Activated T-cell treated with anti-CD3 and anti-CD28 coated beads for 24 hours (primary cell): Measurements from ENCODE around the gene OSBPL8.

ENCODE experiments used
- DNase-seq: peaks from one replicate; pipeline ENCODE4 v3.0.0-alpha.2; 2020; ENCODE audit warnings: low read depth

OSBPL8 gene

GRCh38 chr12:76470028-76470939, 89.3 kb downstream of the OSBPL8 start:
- DNase-seq, result no peak

DNA sequence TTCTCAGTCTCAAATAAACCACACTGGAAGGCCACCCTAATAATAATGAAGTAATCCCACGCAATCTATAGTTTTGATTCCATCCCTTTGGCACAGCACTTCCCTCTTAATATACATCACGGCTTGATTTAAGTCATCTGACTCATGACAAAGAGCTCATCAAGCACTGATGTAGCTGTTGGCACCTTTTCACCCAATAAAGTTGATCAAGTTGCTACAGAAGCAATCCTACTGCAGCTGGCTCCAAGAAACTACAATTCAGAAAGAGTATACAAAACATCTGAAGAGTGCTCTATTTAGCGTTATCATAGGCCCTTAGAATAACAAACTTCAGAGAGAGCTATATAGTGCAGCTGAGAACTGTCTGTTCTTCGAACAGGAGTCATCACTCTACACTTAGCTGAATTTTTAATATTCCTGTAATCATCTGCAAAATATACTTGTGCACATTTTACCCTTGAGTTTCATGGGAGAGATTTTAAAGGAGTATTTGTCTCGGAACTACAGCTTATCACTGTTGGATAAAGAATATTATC, 94.9 kb downstream of the OSBPL8 start:
- DNase-seq, result no peak

DNA sequence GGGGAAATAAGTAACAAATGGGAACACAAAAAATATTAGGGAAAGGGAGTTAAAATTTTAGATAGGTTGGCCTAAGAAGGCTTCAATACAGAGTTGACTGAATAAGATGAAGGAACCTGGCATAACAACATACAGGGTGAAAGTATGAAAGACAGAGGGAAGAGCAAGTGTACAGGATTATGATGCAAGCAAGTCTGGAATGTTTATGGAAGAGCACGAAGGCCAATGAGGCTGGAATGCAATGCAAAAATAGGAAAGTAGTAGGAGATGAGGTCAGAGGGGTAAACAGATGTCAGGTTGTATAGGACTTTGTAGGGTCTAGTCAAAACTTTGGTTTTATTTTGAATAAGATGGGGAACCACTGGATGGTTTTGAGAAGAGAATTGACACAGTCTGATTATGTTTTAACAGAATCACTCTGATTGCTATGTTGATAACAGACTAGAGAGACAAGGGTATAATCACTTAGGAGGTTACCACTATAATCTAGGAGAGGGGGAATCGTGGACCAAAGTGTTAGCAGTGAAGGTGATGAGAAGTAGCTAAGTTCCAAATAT, 96.8 kb downstream of the OSBPL8 start:
- no peak for DNase-seq

DNA sequence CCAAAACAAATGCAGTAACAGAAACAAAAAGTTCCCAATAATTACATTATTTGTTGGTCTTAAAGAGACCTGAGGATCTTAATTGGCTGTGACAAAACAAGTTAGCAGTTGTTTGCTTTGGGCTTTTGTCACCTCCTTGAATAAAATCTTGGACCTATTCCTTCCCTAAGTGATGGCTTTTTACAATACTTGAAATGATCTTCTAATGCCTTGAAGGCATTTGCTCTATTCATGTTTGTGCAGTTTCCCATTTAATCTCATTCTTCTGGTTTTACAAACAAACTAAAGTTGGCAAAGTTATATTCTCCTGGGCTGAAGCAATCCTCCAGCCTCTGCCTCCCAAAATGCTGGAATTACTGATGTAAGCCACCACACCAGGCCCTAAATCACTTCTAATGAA, 98.8 kb downstream of the OSBPL8 start:
- DNase-seq, result no peak

GRCh38 chr12:76457818-76458217, 101.8 kb downstream of the OSBPL8 start:
- no peak for DNase-seq

DNA sequence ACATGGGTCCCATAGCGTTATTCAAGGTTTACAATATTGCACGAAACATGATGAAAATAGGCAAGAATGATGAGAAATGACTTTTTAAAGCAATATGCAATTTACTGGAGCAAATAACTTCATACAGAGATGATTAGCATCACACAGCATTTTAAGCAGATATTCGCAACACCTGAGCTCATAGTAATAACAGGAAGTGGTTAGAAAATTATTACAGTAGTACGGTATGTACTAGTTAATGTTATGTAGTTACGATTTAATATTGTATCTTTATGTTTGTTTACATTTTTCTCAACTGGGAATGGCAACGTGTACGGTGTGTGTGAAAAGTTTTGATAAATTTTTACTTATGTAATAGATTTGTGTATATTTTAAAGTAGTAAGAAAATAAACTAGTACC, 102.6 kb downstream of the OSBPL8 start:
- DNase-seq, result no peak

DNA sequence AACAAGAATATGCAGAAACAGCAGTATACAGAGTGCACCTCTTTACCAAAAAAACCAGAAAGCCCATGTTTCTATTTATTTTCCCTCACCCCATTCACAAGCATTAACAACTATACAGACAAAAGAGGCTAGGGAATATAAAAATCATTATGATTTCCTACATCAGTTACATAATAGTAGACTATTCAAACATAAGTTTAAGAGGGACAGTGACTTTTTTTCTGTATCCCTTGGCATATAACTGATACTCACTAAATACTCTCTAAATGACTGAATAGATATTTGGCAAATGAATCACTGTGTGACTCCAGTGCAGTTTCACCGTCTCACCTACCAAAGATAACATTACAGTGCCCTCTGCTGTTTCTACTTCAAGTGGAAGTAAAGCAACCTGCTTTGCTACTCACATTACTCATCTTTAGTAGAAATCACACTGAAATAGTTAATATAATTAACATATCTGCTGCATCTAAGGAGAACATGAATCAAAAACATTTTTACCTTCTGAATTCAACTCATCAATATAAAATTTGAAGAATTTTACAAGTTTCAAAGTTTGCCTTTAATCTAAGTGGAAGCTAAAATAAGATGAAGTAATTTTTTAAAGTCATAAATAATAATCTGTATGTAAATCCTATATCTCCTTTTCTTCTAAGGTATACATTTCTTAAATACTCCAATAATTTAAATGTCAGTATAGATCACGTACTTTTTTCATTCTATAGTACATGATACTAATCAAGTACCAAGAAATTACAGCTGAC, 103.8 kb downstream of the OSBPL8 start:
- peak; percentile 11 for DNase-seq

DNA sequence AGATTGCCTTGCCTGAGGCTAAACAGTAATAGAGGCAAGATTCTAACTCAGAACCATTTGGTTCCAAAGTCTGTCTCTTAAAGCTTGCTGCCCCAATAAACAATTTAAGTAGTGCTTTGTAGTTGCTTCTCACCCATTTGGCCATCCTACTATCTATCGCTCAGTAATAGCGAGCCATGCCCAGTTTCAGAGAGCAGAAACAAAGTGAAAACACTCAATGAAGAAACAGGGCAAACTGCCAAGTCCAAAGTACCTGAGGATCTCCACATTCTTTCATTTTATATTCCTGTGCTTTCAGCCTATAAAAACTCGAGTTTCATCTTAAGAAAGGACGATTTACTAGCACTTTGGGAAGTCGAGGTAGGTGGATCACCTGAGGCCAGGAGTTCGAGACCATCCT, 108.0 kb downstream of the OSBPL8 start:
- no peak for DNase-seq

- DNase-seq, result no peak
Observed at GRCh38 chr12:76450690-76451089, 108.9 kb downstream of the OSBPL8 start.

- no peak for DNase-seq
Observed at GRCh38 chr12:76449993-76450392, 109.6 kb downstream of the OSBPL8 start.

DNA sequence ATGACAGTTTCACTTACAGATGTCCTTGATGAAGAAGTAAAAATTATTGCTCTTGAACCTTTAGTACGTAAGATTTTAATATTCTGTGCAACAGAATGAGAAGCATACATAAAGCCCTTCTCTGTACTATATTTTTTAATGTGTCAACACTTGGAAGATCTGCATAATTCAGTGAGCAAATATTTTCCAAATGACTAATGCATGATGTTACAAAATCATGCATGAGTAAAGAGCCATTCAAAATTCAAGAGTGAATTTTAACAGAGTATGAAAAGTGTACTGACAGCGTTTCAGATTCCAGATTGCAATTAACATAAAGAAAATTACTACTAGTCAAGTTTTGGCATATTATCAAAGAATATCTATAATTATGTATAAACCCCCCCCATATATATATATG, 110.0 kb downstream of the OSBPL8 start:
- DNase-seq, result no peak

GRCh38 chr12:76449016-76449415, 110.6 kb downstream of the OSBPL8 start:
- DNase-seq, result no peak

- no peak for DNase-seq
Observed at GRCh38 chr12:76446090-76446489, 113.5 kb downstream of the OSBPL8 start.

DNA sequence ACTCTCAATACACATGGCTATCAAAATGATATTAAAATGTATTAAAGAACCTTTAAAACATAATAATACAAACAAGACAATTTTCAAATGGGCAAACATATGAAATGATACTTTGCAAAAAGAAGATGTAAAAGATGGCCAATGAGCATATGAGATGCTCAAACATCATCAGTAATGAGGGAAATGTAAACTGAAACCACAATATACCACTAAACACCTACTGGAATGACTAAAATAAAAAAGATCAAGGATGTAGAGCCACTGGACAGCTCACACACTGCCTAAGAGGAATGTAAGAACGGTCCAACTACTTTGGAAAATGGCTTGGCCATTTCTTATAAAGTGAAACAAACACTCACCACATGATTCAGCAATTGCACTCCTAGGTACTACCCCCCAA, 114.1 kb downstream of the OSBPL8 start:
- DNase-seq, result no peak

DNA sequence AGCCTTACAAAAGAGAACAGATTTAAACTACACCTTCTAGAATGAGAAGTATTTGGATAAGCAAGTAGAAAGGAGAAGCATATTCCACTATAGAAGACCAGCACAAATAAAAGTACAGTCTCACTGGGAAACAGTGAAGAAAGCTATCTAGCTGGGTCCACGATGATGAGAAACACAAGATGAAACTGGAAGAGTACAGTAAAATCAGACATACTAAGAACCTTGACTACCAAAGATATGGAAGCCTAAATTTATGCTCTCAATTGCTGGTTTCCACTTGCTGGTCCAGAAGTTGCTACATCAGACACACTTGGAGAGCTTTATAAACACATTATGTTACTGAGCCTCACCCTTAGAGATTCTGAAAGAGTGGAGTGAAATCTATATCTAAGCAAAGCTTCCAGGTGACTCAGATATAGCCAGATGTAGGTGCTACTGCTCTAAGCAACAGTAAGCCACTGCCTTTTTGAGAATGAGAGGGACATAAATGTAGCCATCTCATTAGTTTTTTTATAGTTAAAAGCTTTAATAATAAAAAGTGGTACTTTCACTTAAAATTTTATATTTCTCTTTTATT, 115.1 kb downstream of the OSBPL8 start:
- no peak for DNase-seq

DNA sequence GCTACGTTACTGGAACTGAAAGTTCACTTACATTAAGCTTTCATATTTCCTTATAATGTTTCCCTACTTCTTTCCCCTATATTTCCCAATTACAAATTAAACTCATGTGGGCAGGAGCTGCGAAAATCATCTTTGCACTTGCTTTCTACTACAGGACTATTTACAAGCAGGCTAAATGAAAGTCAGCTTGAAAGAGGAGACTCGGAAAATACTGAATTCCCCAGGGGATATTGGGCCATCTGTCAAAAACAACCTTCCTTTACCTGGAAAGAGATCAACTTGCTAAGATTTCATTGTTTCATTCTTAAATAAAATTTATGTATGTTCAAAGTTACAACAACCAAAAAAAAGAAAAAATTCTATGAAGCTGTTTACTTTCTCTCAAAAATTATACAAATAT, 118.6 kb downstream of the OSBPL8 start:
- DNase-seq, result no peak

GRCh38 chr12:76432733-76433132, 126.8 kb downstream of the OSBPL8 start:
- no peak for DNase-seq

- DNase-seq, result no peak
Observed at GRCh38 chr12:76428117-76428516, 131.5 kb downstream of the OSBPL8 start.

GRCh38 chr12:76426160-76426559, 133.4 kb downstream of the OSBPL8 start:
- no peak for DNase-seq

DNA sequence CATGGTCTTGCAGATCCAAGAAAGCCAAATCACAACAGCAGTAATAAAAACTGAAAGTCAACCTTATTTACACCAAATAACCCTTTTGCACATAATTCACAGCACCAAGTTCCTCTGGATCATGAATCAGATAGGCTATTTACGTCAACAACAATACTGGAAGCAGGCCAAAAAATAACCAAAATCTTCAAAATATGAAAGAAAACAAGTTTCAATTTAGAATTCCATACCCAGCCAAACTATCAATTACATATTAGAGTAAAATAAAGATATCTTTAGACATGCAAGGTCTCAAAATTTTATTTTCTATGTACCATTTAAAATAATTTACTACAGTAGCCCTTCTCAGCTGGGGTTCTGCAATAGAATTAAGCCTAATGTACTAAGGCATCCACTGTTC, 134.6 kb downstream of the OSBPL8 start:
- DNase-seq, result no peak

GRCh38 chr12:76422543-76423438, 136.8 kb downstream of the OSBPL8 start:
- no peak for DNase-seq
